K562 (cell line): ENCODE data around the gene GP1BA. TPM values are rescaled to one million over a fixed set of nuclear protein-coding genes. Genes with fewer than 3 reads are reported as not detected.
A peak's percentile ranks its signal among the peaks of the same experiment; 100 is the strongest.

Experiments
- FUS ChIP-seq: fragments of 200-400 bp; formaldehyde crosslinking; optimal IDR thresholded peaks from 2 replicates; pipeline ENCODE3; 2017; ENCODE audit warnings: low read depth, low read length
- GABPA ChIP-seq: fragments of 200-800 bp; sonication (Bioruptor generic); conservative IDR thresholded peaks from 2 replicates; pipeline ENCODE4 v1.6.1; 2016; ENCODE audit warnings: low read depth, missing genetic modification characterization, missing compliant biosample characterization
- HDAC8 ChIP-seq: fragments of 450-650 bp; IDR thresholded peaks from 2 replicates; pipeline ENCODE4 v1.6.1; 2016; ENCODE audit warnings: mild to moderate bottlenecking, missing genetic modification characterization, moderate library complexity, missing compliant biosample characterization
- HES1 ChIP-seq: fragments of 450-650 bp; IDR thresholded peaks from 2 replicates; pipeline ENCODE4 v1.6.1; 2016; ENCODE audit warnings: low read depth, mild to moderate bottlenecking, moderate library complexity
- HMG20B ChIP-seq: fragments of 250-450 bp; sonication (Bioruptor Pico); IDR thresholded peaks from 2 replicates; pipeline ENCODE4 v1.5.0; 2021; ENCODE audit warnings: mild to moderate bottlenecking
- HNRNPK ChIP-seq: fragments of 200-400 bp; formaldehyde crosslinking; IDR thresholded peaks from one replicate; pipeline ENCODE4 v1.6.1; 2018; ENCODE audit warnings: mild to moderate bottlenecking, low read depth, low read length; ENCODE audit not compliant: poor library complexity, severe bottlenecking
- JUNB ChIP-seq: fragments of 450-650 bp; formaldehyde crosslinking; conservative IDR thresholded peaks from 2 replicates; pipeline ENCODE4 v1.4.0; 2020; ENCODE audit warnings: mild to moderate bottlenecking
- KDM1A ChIP-seq, 2 experiments: fragments of 450-650 bp; IDR thresholded peaks; 2 replicates each; pipeline ENCODE4 v1.6.1; 2016; ENCODE audit warnings: mild to moderate bottlenecking in 2 of 2
- KDM2B ChIP-seq: fragments of 250-450 bp; sonication (Bioruptor Pico); IDR thresholded peaks from 2 replicates; pipeline ENCODE4 v1.8.0; 2021; ENCODE audit warnings: mild to moderate bottlenecking, moderate library complexity
- MAFF ChIP-seq: IDR thresholded peaks from 2 replicates; pipeline ENCODE4 v1.6.1; 2012; ENCODE audit warnings: low read length, improper control_type of control experiment
- MAFG ChIP-seq: fragments of 450-650 bp; conservative IDR thresholded peaks from 2 replicates; pipeline ENCODE4 v1.6.1; 2016; ENCODE audit warnings: missing genetic modification characterization, missing compliant biosample characterization
- MCM7 ChIP-seq, 2 experiments: fragments of 450-650 bp; IDR thresholded peaks; 2 replicates each; pipeline ENCODE4 v1.6.1; 2016 to 2018
- MIER1 ChIP-seq: fragments of 450-650 bp; IDR thresholded peaks from 2 replicates; pipeline ENCODE4 v1.6.1; 2016; ENCODE audit warnings: antibody characterized with exemption, mild to moderate bottlenecking, low read depth
- NCOA4 ChIP-seq: fragments of 450-650 bp; IDR thresholded peaks from 2 replicates; pipeline ENCODE4 v1.6.1; 2018; ENCODE audit warnings: mild to moderate bottlenecking; ENCODE audit not compliant: partially characterized antibody
- NKRF ChIP-seq: fragments of 450-650 bp; IDR thresholded peaks from 2 replicates; pipeline ENCODE4 v1.6.1; 2016; ENCODE audit warnings: borderline replicate concordance
- PHB2 ChIP-seq: fragments of 450-650 bp; IDR thresholded peaks from 2 replicates; pipeline ENCODE4 v1.6.1; 2017; ENCODE audit warnings: low read depth
- RBM14 ChIP-seq: fragments of 200-400 bp; formaldehyde crosslinking; IDR thresholded peaks from 2 replicates; pipeline ENCODE4 v1.6.1; 2018; ENCODE audit warnings: low read depth, mild to moderate bottlenecking, low read length, moderate library complexity, borderline replicate concordance; ENCODE audit not compliant: insufficient read depth
- SAFB ChIP-seq: fragments of 200-400 bp; formaldehyde crosslinking; IDR thresholded peaks from 2 replicates; pipeline ENCODE4 v1.6.1; 2017; ENCODE audit warnings: low read depth, low read length, borderline replicate concordance
- SMARCC2 ChIP-seq: fragments of 450-650 bp; IDR thresholded peaks from 2 replicates; pipeline ENCODE4 v1.6.1; 2017; ENCODE audit warnings: antibody characterized with exemption, moderate library complexity, mild to moderate bottlenecking, low read depth
- TCF3 ChIP-seq: sonication (generic); formaldehyde crosslinking; IDR thresholded peaks from 2 replicates; pipeline ENCODE4 v1.4.0; 2020; ENCODE audit warnings: mild to moderate bottlenecking, missing genetic modification reagents
- TCFL5 ChIP-seq: fragments of 250-450 bp; sonication (Bioruptor Pico); conservative IDR thresholded peaks from 2 replicates; pipeline ENCODE4 v1.6.1; 2021; ENCODE audit warnings: mild to moderate bottlenecking, moderate library complexity, matching md5 sums
- ZNF398 ChIP-seq: fragments of 250-450 bp; sonication (Bioruptor Pico); IDR thresholded peaks from 2 replicates; pipeline ENCODE4 v1.8.0; 2021; ENCODE audit warnings: moderate library complexity, mild to moderate bottlenecking, inconsistent platforms
- ZNF668 ChIP-seq: fragments of 250-450 bp; sonication (Bioruptor Pico); IDR thresholded peaks from 2 replicates; pipeline ENCODE4 v1.8.0; 2022; ENCODE audit warnings: mild to moderate bottlenecking, inconsistent platforms
- ZNF76 ChIP-seq: fragments of 250-450 bp; sonication (Bioruptor Pico); IDR thresholded peaks from 2 replicates; pipeline ENCODE4 v1.4.0; 2020; ENCODE audit warnings: mild to moderate bottlenecking, moderate library complexity, borderline replicate concordance
- ZNF785 ChIP-seq: fragments of 250-450 bp; sonication (Bioruptor Pico); IDR thresholded peaks from 2 replicates; pipeline ENCODE4 v1.4.0; 2020; ENCODE audit warnings: mild to moderate bottlenecking
- ZNF830 ChIP-seq: fragments of 250-450 bp; sonication (Bioruptor Pico); IDR thresholded peaks from 2 replicates; pipeline ENCODE4 v1.5.0; 2021; ENCODE audit warnings: mild to moderate bottlenecking
- polyA plus RNA-seq, 8 experiments: library from polyadenylated mRNA; depleted of rRNA in 4 of 8; stranded (reverse) in 5 of 8; unstranded in 3 of 8; fragments of >200 nt; fragmentation: Nextera tagmentation in 2 of 8; fragmentation: Illumina TruSeq in 1 of 8; extraction: Ambion mirVana in 2 of 8; extraction: Trizol in 1 of 8; gene quantifications; 2 replicates each; pipeline versions ENCODE4 v1.2.1 to v1.2.3, GENCODE V29; 2011 to 2014; ENCODE audit warnings: inconsistent platforms in 1 of 8, missing spikeins in 1 of 8
- total RNA-seq, 7 experiments: library from RNA; depleted of rRNA in 6 of 7; stranded (reverse); fragments of >200 nt in 6 of 7; fragmentation: Illumina TruSeq in 2 of 7; extraction: Trizol in 2 of 7; gene quantifications; 2 replicates each; pipeline versions ENCODE4 v1.2.1 to v1.2.3, GENCODE V29; 2011 to 2021; ENCODE audit warnings: low replicate concordance in 1 of 7

Gene GP1BA
- total and polyA plus RNA-seq, 9 of the 15 experiments (the other 6 are each of a cell fraction or from before 2014, with no cell fraction given): 0.01 TPM; not detected in 8

- TF ChIP-seq NKRF: no peak
- no peak for TF ChIP-seq MAFG (tag)
- no peak for TF ChIP-seq MIER1
- TF ChIP-seq SAFB: no peak
- TF ChIP-seq HMG20B (CRISPR knock-in tag): no peak
- TF ChIP-seq MCM7 (IDR thresholded peaks at IDR 0.05): no peak
- no peak for TF ChIP-seq ZNF830 (CRISPR knock-in tag)
- TF ChIP-seq ZNF785 (CRISPR knock-in tag): no peak
- no peak for TF ChIP-seq SMARCC2
- TF ChIP-seq HNRNPK: no peak
- TF ChIP-seq NCOA4: no peak
- TF ChIP-seq JUNB (CRISPR knock-in tag): no peak
- no peak for TF ChIP-seq FUS
- TF ChIP-seq MAFF: no peak
- TF ChIP-seq PHB2: no peak
- TF ChIP-seq GABPA (tag): no peak
- no peak for TF ChIP-seq ZNF76 (CRISPR knock-in tag)
- TF ChIP-seq KDM1A (IDR thresholded peaks at IDR 0.05): no peak
- no peak for TF ChIP-seq HES1
- TF ChIP-seq KDM2B (CRISPR knock-in tag): no peak
- no peak for TF ChIP-seq ZNF398
- TF ChIP-seq TCF3: 0 out of 2 replicates have a peak, but pooled peaks have one; percentile 7
- TF ChIP-seq TCFL5: no peak
- TF ChIP-seq ZNF668 (CRISPR knock-in tag): no peak
- TF ChIP-seq HDAC8 (tag): no peak
- no peak for TF ChIP-seq RBM14
Observed at GRCh38 chr17:4966844-4967538, 34.9 kb downstream of the GP1BA start (continued).
